Muscle layer of duodenum (tissue), 2 donors: ENCODE measurements around the gene DHH.
A peak's percentile ranks its signal among the peaks of the same experiment; 100 is the strongest.
"Not testable (repeated sequence)": the region's sequence is repeated elsewhere in the genome, so short reads cannot be mapped to it uniquely, and the experiment has no call there.

Experiments
- H3K27ac ChIP-seq: one replicate; pipeline ENCODE4 v1.7.0; 2013; ENCODE audit warnings: mild to moderate bottlenecking, low read length
- H3K27me3 ChIP-seq: one replicate; pipeline ENCODE4 v1.7.0; 2013; ENCODE audit warnings: low read depth, mild to moderate bottlenecking, control low read depth, low read length
- H3K36me3 ChIP-seq, 2 donors: one replicate each; pipeline ENCODE4 v1.7.0; 2013; ENCODE audit warnings: low read length in 2 of 2, control low read depth in 1 of 2, mild to moderate bottlenecking in 1 of 2; ENCODE audit not compliant: insufficient read depth in 2 of 2, control insufficient read depth in 1 of 2
- H3K4me1 ChIP-seq, 2 donors: one replicate each; pipeline ENCODE4 v1.7.0; 2013; ENCODE audit warnings: low read length in 2 of 2, mild to moderate bottlenecking in 2 of 2, control low read depth in 1 of 2, moderate library complexity in 1 of 2; ENCODE audit not compliant: insufficient read depth in 2 of 2, control insufficient read depth in 1 of 2
- H3K4me3 ChIP-seq, 2 donors: one replicate each; pipeline ENCODE4 v1.7.0; 2013; ENCODE audit warnings: low read length in 2 of 2, low read depth in 1 of 2, mild to moderate bottlenecking in 1 of 2
- H3K9me3 ChIP-seq, 2 donors: one replicate each; pipeline ENCODE4 v1.7.0; 2013; ENCODE audit warnings: low read length in 2 of 2, control low read depth in 1 of 2, mild to moderate bottlenecking in 1 of 2; ENCODE audit not compliant: control insufficient read depth in 1 of 2
- donor health status: healthy.

The DHH gene

GRCh38 chr12:49130151-49131050, 35.8 kb upstream of the DHH start:
- Histone ChIP-seq H3K27me3 (no peaks in the 10 kb centered on the region), H3K36me3 (peaks cover 22 to 32% of the 10 kb centered on the region in 2 donors), H3K27ac (peak overlapping the region; percentile 98), H3K4me3 (peak overlapping the region; percentile 96 to 100), H3K4me1 (peaks cover 0 to 25% of the 10 kb centered on the region in 2 donors), H3K9me3 (no peaks in the 10 kb centered on the region)

GRCh38 chr12:49129332-49130150, 34.9 kb upstream of the DHH start:
- Histone ChIP-seq H3K36me3 (peaks cover 22 to 32% of the 10 kb centered on the region in 2 donors), H3K4me1 (peaks cover 0 to 25% of the 10 kb centered on the region in 2 donors), H3K27ac (peak overlapping the region; percentile 98), H3K4me3 (peak overlapping the region; percentile 96 to 100), H3K27me3 (no peaks in the 10 kb centered on the region), H3K9me3 (no peaks in the 10 kb centered on the region)

GRCh38 chr12:49127971-49128370, 33.4 kb upstream of the DHH start:
- H3K4me3 ChIP-seq, H3K9me3 ChIP-seq, H3K27me3 ChIP-seq, H3K27ac ChIP-seq: not testable (repeated sequence)
- H3K4me1 ChIP-seq = peaks cover 0 to 23% of the 10 kb centered on the region in 2 donors
- H3K36me3 ChIP-seq = peaks cover 22 to 32% of the 10 kb centered on the region in 2 donors

- Histone ChIP-seq H3K9me3 (no peaks in the 10 kb centered on the region), H3K27ac (no peak overlapping the region), H3K4me3 (no peak overlapping the region), H3K36me3 (peaks cover 22 to 32% of the 10 kb centered on the region in 2 donors), H3K4me1 (peaks cover 0 to 17% of the 10 kb centered on the region in 2 donors), H3K27me3 (no peaks in the 10 kb centered on the region)
These were observed 32.5 kb upstream of the DHH start for GRCh38 chr12:49126852-49127763.

- no peak overlapping the region for H3K4me3 ChIP-seq
- H3K27me3 ChIP-seq = no peaks in the 10 kb centered on the region
- H3K27ac ChIP-seq = no peak overlapping the region
- no peaks in the 10 kb centered on the region for H3K9me3 ChIP-seq
- no peaks in the 10 kb centered on the region for H3K4me1 ChIP-seq
- H3K36me3 ChIP-seq = no peaks in the 10 kb centered on the region
These were observed 26.6 kb upstream of the DHH start for GRCh38 chr12:49121047-49121696.

- Histone ChIP-seq H3K9me3 (no peaks in the 10 kb centered on the region), H3K4me3 (peak overlapping the region; percentile 74 to 89), H3K36me3 (peaks cover 7 to 8% of the 10 kb centered on the region in 2 donors), H3K27me3 (no peaks in the 10 kb centered on the region), H3K4me1 (peaks cover 5 to 28% of the 10 kb centered on the region in 2 donors), H3K27ac (peak overlapping the region; percentile 90)
These were observed 16.6 kb upstream of the DHH start for GRCh38 chr12:49111206-49111605.

GRCh38 chr12:49110464-49111155, 16.0 kb upstream of the DHH start, which contains the start of gene LMBR1L:
LMBR1L (minus strand) TSS chr12:49110847; CDS start chr12:49110555, 292 bp downstream.
- Histone ChIP-seq H3K27me3 (no peaks in the 10 kb centered on the region), H3K4me3 (peak within 1 kb of the TSS; percentile 74 to 89), H3K4me1 (peaks cover 10 to 34% of the 10 kb centered on the region in 2 donors), H3K9me3 (no peaks in the 10 kb centered on the region), H3K36me3 (peaks cover 9 to 11% of the 10 kb centered on the region in 2 donors), H3K27ac (peak within 1 kb of the TSS; percentile 90)

- Histone ChIP-seq H3K4me1 (peaks cover 16 to 41% of the 10 kb centered on the region in 2 donors), H3K27ac (peak overlapping the region; percentile 90), H3K27me3 (no peaks in the 10 kb centered on the region), H3K36me3 (peaks cover 13 to 16% of the 10 kb centered on the region in 2 donors), H3K9me3 (no peaks in the 10 kb centered on the region), H3K4me3 (peak overlapping the region; percentile 74 to 89)
These were observed 15.3 kb upstream of the DHH start for GRCh38 chr12:49109641-49110463.

GRCh38 chr12:49108958-49109404, 14.4 kb upstream of the DHH start:
- no peaks in the 10 kb centered on the region for H3K9me3 ChIP-seq
- peaks cover 18 to 25% of the 10 kb centered on the region in 2 donors for H3K36me3 ChIP-seq
- H3K4me1 ChIP-seq = peaks cover 16 to 49% of the 10 kb centered on the region in 2 donors
- peak overlapping the region; percentile 74 to 89 for H3K4me3 ChIP-seq
- H3K27me3 ChIP-seq = no peaks in the 10 kb centered on the region
- peak overlapping the region; percentile 89 for H3K27ac ChIP-seq
